ENCODE results near the gene ZNRF3.

Gene ZNRF3

GRCh38 chr22:28882878-28883656 is at the start of gene ZNRF3:
Gene ZNRF3 (plus strand): TSS chr22:28883572. CDS start chr22:28883767, 195 bp downstream.
- no peak for TF ChIP-seq FOXM1 (IDR thresholded peaks at IDR 0.05; ENCODE audit: borderline replicate concordance, low read depth)
- TF ChIP-seq TCF12 (IDR thresholded peaks at IDR 0.05; ENCODE audit: low read depth), result peak; percentile 12; the same call in 1 of the 2 replicates
- no peak for TF ChIP-seq TEAD4 (IDR thresholded peaks at IDR 0.05)
- TF ChIP-seq ZBTB7A (IDR thresholded peaks at IDR 0.05; ENCODE audit: low read depth), result 0 out of 2 replicates have a peak, but pooled peaks have one; percentile 38
- peak; percentile 83 for TF ChIP-seq TAF1 (IDR thresholded peaks at IDR 0.05; ENCODE audit: low read depth)
- no peak for TF ChIP-seq EP300 (IDR thresholded peaks at IDR 0.05; ENCODE audit: borderline replicate concordance)
- TF ChIP-seq, protein P1, sequence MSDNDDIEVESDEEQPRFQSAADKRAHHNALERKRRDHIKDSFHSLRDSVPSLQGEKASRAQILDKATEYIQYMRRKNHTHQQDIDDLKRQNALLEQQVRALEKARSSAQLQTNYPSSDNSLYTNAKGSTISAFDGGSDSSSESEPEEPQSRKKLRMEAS (IDR thresholded peaks at IDR 0.05), result peak; percentile 60; the same call in 1 of the 2 replicates
- peak; percentile 62 for TF ChIP-seq EGR1 (IDR thresholded peaks at IDR 0.05)
- TF ChIP-seq, protein P2, sequence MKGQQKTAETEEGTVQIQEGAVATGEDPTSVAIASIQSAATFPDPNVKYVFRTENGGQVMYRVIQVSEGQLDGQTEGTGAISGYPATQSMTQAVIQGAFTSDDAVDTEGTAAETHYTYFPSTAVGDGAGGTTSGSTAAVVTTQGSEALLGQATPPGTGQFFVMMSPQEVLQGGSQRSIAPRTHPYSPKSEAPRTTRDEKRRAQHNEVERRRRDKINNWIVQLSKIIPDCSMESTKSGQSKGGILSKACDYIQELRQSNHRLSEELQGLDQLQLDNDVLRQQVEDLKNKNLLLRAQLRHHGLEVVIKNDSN (IDR thresholded peaks at IDR 0.05), result peak; percentile 90
- TF ChIP-seq YY1 (IDR thresholded peaks at IDR 0.05; ENCODE audit: low read depth), result 0 out of 2 replicates have a peak, but pooled peaks have one; percentile 69

DNA sequence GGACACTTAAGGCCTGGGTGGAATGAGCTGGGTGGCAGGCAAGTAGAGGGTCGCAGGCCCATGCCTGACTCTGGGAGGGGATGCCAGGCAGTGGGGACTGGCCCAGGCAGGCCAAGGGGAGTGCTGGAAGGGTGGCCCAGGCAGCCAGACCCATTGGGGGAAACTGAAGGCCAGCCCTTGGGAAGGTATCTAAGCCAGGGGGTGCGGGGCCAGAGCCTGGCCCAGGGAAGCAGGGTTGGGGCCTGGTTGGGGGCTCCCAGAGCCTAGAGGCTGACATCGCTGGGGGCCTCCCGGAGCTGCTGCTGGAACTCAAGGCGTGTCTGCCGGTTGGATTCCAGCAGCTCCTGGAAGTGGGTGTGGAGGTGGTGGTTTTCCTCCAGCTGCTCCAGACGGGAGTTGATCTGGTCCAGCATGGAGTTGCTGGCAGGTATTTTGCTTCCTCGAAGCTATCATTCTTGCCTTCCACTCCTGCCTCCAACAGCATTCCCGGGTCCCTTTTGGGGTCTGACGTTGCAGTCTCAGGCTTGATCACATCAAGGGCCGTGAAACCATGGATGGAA is 47.7 kb upstream of the ZNRF3 start:
- TF ChIP-seq NFIC (IDR thresholded peaks at IDR 0.05) (no peak), CREB1 (IDR thresholded peaks at IDR 0.05; ENCODE audit: low read depth) (no peak), ZBTB7A (IDR thresholded peaks at IDR 0.05; ENCODE audit: low read depth) (no peak)

GRCh38 chr22:28837640-28838039 is 45.7 kb upstream of the ZNRF3 start:
- TF ChIP-seq, protein P2 (IDR thresholded peaks at IDR 0.05), result no peak
- no peak for TF ChIP-seq EP300 (IDR thresholded peaks at IDR 0.05; ENCODE audit: borderline replicate concordance)
- no peak for TF ChIP-seq RAD21 (IDR thresholded peaks at IDR 0.05; ENCODE audit: low read depth)
- no peak for TF ChIP-seq TAF1 (IDR thresholded peaks at IDR 0.05; ENCODE audit: low read depth)

GRCh38 chr22:28838971-28839370 is 44.4 kb upstream of the ZNRF3 start:
- TF ChIP-seq NFIC (IDR thresholded peaks at IDR 0.05) (no peak), TCF12 (IDR thresholded peaks at IDR 0.05; ENCODE audit: low read depth) (no peak), TEAD4 (IDR thresholded peaks at IDR 0.05) (no peak), EGR1 (IDR thresholded peaks at IDR 0.05) (no peak), EP300 (IDR thresholded peaks at IDR 0.05; ENCODE audit: borderline replicate concordance) (no peak), YY1 (IDR thresholded peaks at IDR 0.05; ENCODE audit: low read depth) (no peak), FOXM1 (IDR thresholded peaks at IDR 0.05; ENCODE audit: borderline replicate concordance, low read depth) (no peak), TAF1 (IDR thresholded peaks at IDR 0.05; ENCODE audit: low read depth) (no peak), RAD21 (IDR thresholded peaks at IDR 0.05; ENCODE audit: low read depth) (no peak), CREB1 (IDR thresholded peaks at IDR 0.05; ENCODE audit: low read depth) (no peak), CEBPB (IDR thresholded peaks at IDR 0.05) (no peak)
- TF ChIP-seq, protein P3, sequence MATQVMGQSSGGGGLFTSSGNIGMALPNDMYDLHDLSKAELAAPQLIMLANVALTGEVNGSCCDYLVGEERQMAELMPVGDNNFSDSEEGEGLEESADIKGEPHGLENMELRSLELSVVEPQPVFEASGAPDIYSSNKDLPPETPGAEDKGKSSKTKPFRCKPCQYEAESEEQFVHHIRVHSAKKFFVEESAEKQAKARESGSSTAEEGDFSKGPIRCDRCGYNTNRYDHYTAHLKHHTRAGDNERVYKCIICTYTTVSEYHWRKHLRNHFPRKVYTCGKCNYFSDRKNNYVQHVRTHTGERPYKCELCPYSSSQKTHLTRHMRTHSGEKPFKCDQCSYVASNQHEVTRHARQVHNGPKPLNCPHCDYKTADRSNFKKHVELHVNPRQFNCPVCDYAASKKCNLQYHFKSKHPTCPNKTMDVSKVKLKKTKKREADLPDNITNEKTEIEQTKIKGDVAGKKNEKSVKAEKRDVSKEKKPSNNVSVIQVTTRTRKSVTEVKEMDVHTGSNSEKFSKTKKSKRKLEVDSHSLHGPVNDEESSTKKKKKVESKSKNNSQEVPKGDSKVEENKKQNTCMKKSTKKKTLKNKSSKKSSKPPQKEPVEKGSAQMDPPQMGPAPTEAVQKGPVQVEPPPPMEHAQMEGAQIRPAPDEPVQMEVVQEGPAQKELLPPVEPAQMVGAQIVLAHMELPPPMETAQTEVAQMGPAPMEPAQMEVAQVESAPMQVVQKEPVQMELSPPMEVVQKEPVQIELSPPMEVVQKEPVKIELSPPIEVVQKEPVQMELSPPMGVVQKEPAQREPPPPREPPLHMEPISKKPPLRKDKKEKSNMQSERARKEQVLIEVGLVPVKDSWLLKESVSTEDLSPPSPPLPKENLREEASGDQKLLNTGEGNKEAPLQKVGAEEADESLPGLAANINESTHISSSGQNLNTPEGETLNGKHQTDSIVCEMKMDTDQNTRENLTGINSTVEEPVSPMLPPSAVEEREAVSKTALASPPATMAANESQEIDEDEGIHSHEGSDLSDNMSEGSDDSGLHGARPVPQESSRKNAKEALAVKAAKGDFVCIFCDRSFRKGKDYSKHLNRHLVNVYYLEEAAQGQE (IDR thresholded peaks at IDR 0.05; ENCODE audit: low read depth), result no peak
- TF ChIP-seq, protein P1 (IDR thresholded peaks at IDR 0.05), result no peak
- TF ChIP-seq, protein P2 (IDR thresholded peaks at IDR 0.05), result no peak

- no peak for TF ChIP-seq TEAD4 (IDR thresholded peaks at IDR 0.05)
- no peak for TF ChIP-seq YY1 (IDR thresholded peaks at IDR 0.05; ENCODE audit: low read depth)
- no peak for TF ChIP-seq FOXM1 (IDR thresholded peaks at IDR 0.05; ENCODE audit: borderline replicate concordance, low read depth)
- no peak for TF ChIP-seq CEBPB (IDR thresholded peaks at IDR 0.05)
- TF ChIP-seq RAD21 (IDR thresholded peaks at IDR 0.05; ENCODE audit: low read depth), result no peak
- no peak for TF ChIP-seq ZBTB7A (IDR thresholded peaks at IDR 0.05; ENCODE audit: low read depth)
- TF ChIP-seq EGR1 (IDR thresholded peaks at IDR 0.05), result no peak
- TF ChIP-seq, protein P1 (IDR thresholded peaks at IDR 0.05), result no peak
- TF ChIP-seq, protein P2 (IDR thresholded peaks at IDR 0.05), result no peak
- no peak for TF ChIP-seq NFIC (IDR thresholded peaks at IDR 0.05)
- no peak for TF ChIP-seq TAF1 (IDR thresholded peaks at IDR 0.05; ENCODE audit: low read depth)
- TF ChIP-seq, protein P3 (IDR thresholded peaks at IDR 0.05; ENCODE audit: low read depth), result no peak
Observed at GRCh38 chr22:28841111-28841510, 42.3 kb upstream of the ZNRF3 start.

Measured in Ishikawa (cell line).